B cell (primary cell): ENCODE results near the gene TEX19. TPM values are rescaled to one million over a fixed set of nuclear protein-coding genes. Genes with fewer than 3 reads are reported as not detected.
"Not testable (repeated sequence)": the region's sequence is repeated elsewhere in the genome, so short reads cannot be mapped to it uniquely, and the experiment has no call there.

Experiments
- ATAC-seq: fragments of 200-7000 bp; cut with Tn5 transposase; one replicate; pipeline ENCODE4 v1.10.0; 2021; ENCODE audit warnings: low read depth, mild to moderate bottlenecking, moderate number of reproducible peaks, moderate library complexity
- CTCF ChIA-PET: fragments of 350-600 bp; sonication (Branson Sonifier 250); formaldehyde crosslinking; loops from one replicate; lab custom pipeline; 2021; ENCODE audit warnings: antibody characterized with exemption, inconsistent platforms; lab: Charles Lee
- POLR2A ChIA-PET: fragments of 350-600 bp; sonication (Branson Sonifier 250); formaldehyde crosslinking; loops from one replicate; lab custom pipeline; 2021; ENCODE audit warnings: antibody characterized with exemption; lab: Charles Lee
- DNase-seq: peaks from one replicate; pipeline ENCODE4 v3.0.0; 2013
- H2AFZ ChIP-seq: 2 replicates; pipeline ENCODE4 v1.6.1; 2012; ENCODE audit warnings: mild to moderate bottlenecking, low read depth, low read length; ENCODE audit not compliant: insufficient read depth, poor library complexity, severe bottlenecking
- H3K27ac ChIP-seq, 2 donors: 1 replicate in 1 of 2; 2 replicates in 1 of 2; pipeline ENCODE4 v1.5.1; 2012 to 2013; ENCODE audit warnings: low read length in 2 of 2, mild to moderate bottlenecking in 2 of 2, moderate library complexity in 1 of 2
- H3K27me3 ChIP-seq, 4 experiments: fragments of 200-600 bp in 1 of 4; sonication (generic) in 1 of 4; replicated peaks in 1 of 4; 1 replicate in 2 of 4; 2 replicates in 2 of 4; pipeline versions ENCODE4 v1.6.1 to v1.7.0; 2013 to 2016; ENCODE audit warnings: low read length in 3 of 4, mild to moderate bottlenecking in 2 of 4, mixed read lengths in 1 of 4, moderate library complexity in 1 of 4; ENCODE audit not compliant: insufficient read depth in 4 of 4, control insufficient read depth in 3 of 4; ENCODE audit errors: control extremely low read depth in 1 of 4
- H3K36me3 ChIP-seq, 2 experiments: replicated peaks in 1 of 2; 1 replicate in 1 of 2; 2 replicates in 1 of 2; pipeline versions ENCODE4 v1.6.1 to v1.7.1; 2013; ENCODE audit warnings: low read length in 1 of 2; ENCODE audit not compliant: insufficient read depth in 2 of 2, control insufficient read depth in 1 of 2; ENCODE audit errors: control extremely low read depth in 1 of 2, extremely low read depth in 1 of 2
- H3K4me1 ChIP-seq, 2 donors: fragments of 200-600 bp in 1 of 2; sonication (generic) in 1 of 2; 1 replicate in 1 of 2; 2 replicates in 1 of 2; pipeline versions ENCODE4 v1.5.1 to v1.6.1; 2013 to 2017; ENCODE audit warnings: low read length in 2 of 2; ENCODE audit not compliant: control insufficient read depth in 2 of 2, insufficient read depth in 2 of 2
- H3K4me2 ChIP-seq: replicated peaks from 2 replicates; pipeline ENCODE3; 2012; ENCODE audit warnings: mild to moderate bottlenecking, low read depth, low read length; ENCODE audit not compliant: poor library complexity, severe bottlenecking
- H3K4me3 ChIP-seq, 5 experiments: fragments of 200-600 bp in 1 of 5; sonication (generic) in 1 of 5; 1 replicate in 3 of 5; 2 replicates in 2 of 5; pipeline versions ENCODE4 v1.5.1 to v1.7.0; 2011 to 2016; ENCODE audit warnings: low read length in 4 of 5, mild to moderate bottlenecking in 4 of 5, low read depth in 2 of 5, control low read depth in 1 of 5, moderate library complexity in 1 of 5; ENCODE audit not compliant: insufficient read depth in 1 of 5; ENCODE audit errors: control extremely low read depth in 1 of 5, extremely low read depth in 1 of 5
- H3K79me2 ChIP-seq: fragments of 200-600 bp; sonication (generic); one replicate; pipeline ENCODE4 v1.6.0; 2016; ENCODE audit warnings: low read length; ENCODE audit not compliant: control insufficient read depth, insufficient read depth
- H3K9ac ChIP-seq: fragments of 200-600 bp; sonication (generic); 2 replicates; pipeline ENCODE4 v1.6.1; 2017; ENCODE audit warnings: mild to moderate bottlenecking, low read length, moderate library complexity
- H3K9me3 ChIP-seq, 3 donors: one replicate each; pipeline versions ENCODE4 v1.6.1 to v1.7.1; 2013; ENCODE audit warnings: low read length in 2 of 3; ENCODE audit not compliant: control insufficient read depth in 2 of 3, insufficient read depth in 1 of 3; ENCODE audit errors: control extremely low read depth in 1 of 3
- H4K20me1 ChIP-seq: 2 replicates; pipeline ENCODE4 v1.6.0; 2012; ENCODE audit warnings: mild to moderate bottlenecking, low read length; ENCODE audit not compliant: insufficient read depth, control insufficient read depth, poor library complexity, severe bottlenecking
- H3K27ac Mint-ChIP-seq: one replicate; pipeline ENCODE4 v1.8.0; 2021; ENCODE audit warnings: mixed read lengths
- H3K27me3 Mint-ChIP-seq: one replicate; pipeline ENCODE4 v1.8.0; 2021; ENCODE audit warnings: mixed read lengths
- H3K4me1 Mint-ChIP-seq: one replicate; pipeline ENCODE4 v1.8.0; 2021; ENCODE audit warnings: mixed read lengths
- H3K4me3 Mint-ChIP-seq: one replicate; pipeline ENCODE4 v1.8.0; 2021; ENCODE audit warnings: mixed read lengths
- H3K9me3 Mint-ChIP-seq: one replicate; pipeline ENCODE4 v1.8.0; 2022; ENCODE audit warnings: mixed read lengths; ENCODE audit not compliant: insufficient read depth
- CTCF ChIP-seq: fragments of 200-600 bp; IDR thresholded peaks from one replicate; pipeline ENCODE4 v1.8.0; 2022; ENCODE audit warnings: antibody characterized with exemption, mild to moderate bottlenecking
- EZH2 ChIP-seq: IDR thresholded peaks from 2 replicates; pipeline ENCODE4 v1.6.1; 2012; ENCODE audit warnings: borderline replicate concordance, low read depth, mild to moderate bottlenecking, moderate library complexity, low read length; ENCODE audit not compliant: insufficient read depth, poor library complexity, severe bottlenecking
- WGBS: methylation state at CpG from one replicate; pipeline ENCODE4 v1.1.5; 2013; ENCODE audit warnings: missing lambda C conversion rate; ENCODE audit not compliant: insufficient coverage; 5-methylcytosine and 5-hydroxymethylcytosine counted together
- intact Hi-C: fragments of 100-400 bp; cut with micrococcal nuclease; formaldehyde crosslinking; loops from one replicate; pipeline ENCODE4 v1.10.0; 2022
- polyA plus RNA-seq: library from polyadenylated mRNA; depleted of rRNA; stranded (reverse); fragments of >200 nt; gene quantifications from 2 replicates; pipeline ENCODE4 v1.2.3, GENCODE V29; 2012
- total RNA-seq, 2 donors: library from RNA; stranded (reverse); fragments of 120-200 nt in 1 of 2; gene quantifications; 1 replicate in 1 of 2; 2 replicates in 1 of 2; pipeline versions ENCODE4 v1.2.3 to v1.2.4, GENCODE V29; 2013 to 2022

TEX19 gene
- total and polyA plus RNA-seq, 2 donors (not counting 1 experiment from before 2014, with no cell fraction given): not detected

DNA sequence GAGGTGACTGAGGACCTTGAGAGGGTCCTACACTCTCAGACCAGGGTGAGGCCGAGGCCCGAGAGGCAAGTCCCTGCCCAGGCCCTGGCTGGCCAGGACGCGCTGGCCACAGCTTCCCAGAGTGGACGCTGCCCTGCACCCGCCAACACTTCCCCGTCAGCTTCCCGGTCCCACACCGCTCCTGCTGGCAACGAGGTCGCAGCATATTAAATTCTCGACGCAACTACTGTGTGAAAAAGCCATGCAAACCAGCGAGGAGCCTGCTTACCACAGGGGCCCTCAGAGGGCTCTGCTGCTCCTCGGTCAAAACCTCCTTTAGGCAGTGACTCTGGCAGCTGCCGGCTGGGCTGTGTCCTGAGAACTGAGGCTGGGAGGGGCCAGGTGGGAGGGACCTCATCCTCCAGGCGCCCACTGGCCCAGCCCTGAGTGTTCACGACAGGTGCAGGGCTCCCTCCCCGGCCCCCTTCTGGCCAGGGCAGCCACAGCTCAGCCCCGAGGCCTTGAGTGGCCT lies 2.1 kb upstream of the TEX19 start:
- ATAC-seq (no peak), DNase-seq (no peak)
- H3K36me3 ChIP-seq: no peaks in the 10 kb centered on the region
- H3K9me3 ChIP-seq: peaks cover 0 to 6% (median 0%) of the 10 kb centered on the region in 3 donors
- Mint-ChIP-seq H3K4me1 (peaks cover 6% of the 10 kb centered on the region), H3K27me3 (peaks cover 11% of the 10 kb centered on the region), H3K27ac (no peak overlapping the region), H3K4me3 (no peak overlapping the region), H3K9me3 (no peaks in the 10 kb centered on the region)
- intact Hi-C loops: no loop called here
- no peak for TF ChIP-seq EZH2
- TF ChIP-seq CTCF: no peak
- H3K4me3 ChIP-seq: no peak overlapping the region
- ChIA-PET POLR2A (interaction anchor here (0.6 kb wide), 1 partner anchor 22 kb away, joined by 4 read pairs; no protein-coding TSS in a partner anchor), CTCF (interaction anchor here (1.8 to 2.2 kb wide), 2 partner anchors 14 to 197 kb away, joined by 6 read pairs; partner anchors contain the start of gene UTS2R)
- no peaks in the 10 kb centered on the region for H3K79me2 ChIP-seq
- peaks cover 0 to 26% (median 6%) of the 10 kb centered on the region in 4 experiments for H3K27me3 ChIP-seq
- H2AFZ ChIP-seq: no peak overlapping the region
- no peak overlapping the region for H3K4me2 ChIP-seq
- H4K20me1 ChIP-seq: no peaks in the 10 kb centered on the region
- H3K27ac ChIP-seq: no peak overlapping the region
- peaks cover 3 to 8% of the 10 kb centered on the region in 2 donors for H3K4me1 ChIP-seq
- H3K9ac ChIP-seq: no peak overlapping the region
- WGBS: 80% methylated on average over 20 of the region's 20 CpGs

DNA sequence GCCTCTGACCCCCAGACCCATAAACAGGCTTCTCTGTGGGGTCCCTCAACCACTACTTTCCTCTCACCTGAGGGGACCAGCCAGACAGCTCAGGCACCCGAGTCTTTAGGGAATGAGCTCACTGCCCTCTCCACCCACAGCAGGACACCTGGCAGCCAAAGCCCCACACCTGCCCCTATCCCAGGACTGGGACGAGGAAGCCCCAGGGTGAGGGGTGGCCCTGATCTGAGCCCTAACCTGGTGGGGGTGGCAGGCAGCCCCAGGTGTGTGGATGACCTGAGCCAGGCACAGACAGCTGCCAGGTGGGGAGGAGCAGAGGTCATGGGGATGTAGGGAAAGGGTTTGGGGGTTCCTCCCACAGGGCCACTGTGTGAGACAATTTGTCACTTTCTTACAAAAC lies 1.7 kb upstream of the TEX19 start:
- POLR2A ChIA-PET: no interaction called here
- no peak overlapping the region for H2AFZ ChIP-seq
- Mint-ChIP-seq H3K4me3 (no peak overlapping the region), H3K4me1 (peaks cover 4% of the 10 kb centered on the region), H3K27ac (no peak overlapping the region), H3K27me3 (peaks cover 11% of the 10 kb centered on the region), H3K9me3 (no peaks in the 10 kb centered on the region)
- H4K20me1 ChIP-seq: no peaks in the 10 kb centered on the region
- H3K4me3 ChIP-seq: no peak overlapping the region
- peaks cover 0 to 25% (median 6%) of the 10 kb centered on the region in 4 experiments for H3K27me3 ChIP-seq
- no peak for TF ChIP-seq EZH2
- DNase-seq: no peak
- H3K36me3 ChIP-seq: no peaks in the 10 kb centered on the region
- intact Hi-C loops: no loop called here
- CTCF ChIA-PET: interaction anchor here (1.8 to 2.2 kb wide), 2 partner anchors 13 to 197 kb away, joined by 6 read pairs; partner anchors contain the start of gene UTS2R
- no peak overlapping the region for H3K27ac ChIP-seq
- no peak overlapping the region for H3K4me2 ChIP-seq
- H3K9me3 ChIP-seq: peaks cover 0 to 6% (median 0%) of the 10 kb centered on the region in 3 donors
- peaks cover 0 to 5% of the 10 kb centered on the region in 2 donors for H3K4me1 ChIP-seq
- H3K9ac ChIP-seq: no peak overlapping the region
- no peak for ATAC-seq
- WGBS: 52% methylated on average over 2 of the region's 2 CpGs
- H3K79me2 ChIP-seq: no peaks in the 10 kb centered on the region

- H3K4me1 ChIP-seq, H3K4me3 ChIP-seq, POLR2A ChIA-PET, H3K9me3 Mint-ChIP-seq, H3K4me1 Mint-ChIP-seq, ATAC-seq, DNase-seq, H3K79me2 ChIP-seq, H3K9me3 ChIP-seq, H3K36me3 ChIP-seq, H4K20me1 ChIP-seq, H3K27ac Mint-ChIP-seq, H3K4me3 Mint-ChIP-seq, H3K4me2 ChIP-seq, H2AFZ ChIP-seq, H3K9ac ChIP-seq, intact Hi-C loops, H3K27ac ChIP-seq: not testable (repeated sequence)
- WGBS: no CpG with 5 or more reads among the region's 1 CpG
- peaks cover 17% of the 10 kb centered on the region for H3K27me3 Mint-ChIP-seq
- H3K27me3 ChIP-seq: peaks cover 0 to 23% (median 6%) of the 10 kb centered on the region in 4 experiments
- CTCF ChIA-PET: interaction anchor here (0.8 kb wide), 1 partner anchor 134 kb away, joined by 3 read pairs; no protein-coding TSS in a partner anchor
These were observed 516 bp downstream of the TEX19 start for GRCh38 chr17:82359451-82360074.
